Measurements from ENCODE around the gene TYRP1.
A peak's percentile ranks its signal among the peaks of the same experiment; 100 is the strongest.

The TYRP1 gene

DNA sequence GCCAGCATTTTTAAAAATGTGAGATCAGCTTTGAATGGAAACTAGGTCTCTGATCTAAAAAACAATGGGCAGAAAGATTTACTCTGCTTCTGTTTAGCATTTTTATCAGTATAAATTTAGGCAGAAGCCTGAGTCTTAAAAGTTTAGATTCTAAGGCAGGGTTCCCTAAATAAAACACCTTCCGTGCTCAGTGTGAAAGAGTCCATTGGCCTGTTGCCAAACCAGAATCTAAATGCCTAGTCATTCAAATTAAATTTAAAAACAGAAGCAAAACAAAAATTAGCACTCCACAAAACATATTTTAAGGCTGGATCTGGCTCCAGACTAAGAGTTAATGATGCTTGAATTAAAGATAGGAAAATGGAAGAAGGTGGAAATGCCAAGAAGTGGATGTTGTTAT, 4.5 kb downstream of the TYRP1 start:
- DNase-seq: no peak

DNA sequence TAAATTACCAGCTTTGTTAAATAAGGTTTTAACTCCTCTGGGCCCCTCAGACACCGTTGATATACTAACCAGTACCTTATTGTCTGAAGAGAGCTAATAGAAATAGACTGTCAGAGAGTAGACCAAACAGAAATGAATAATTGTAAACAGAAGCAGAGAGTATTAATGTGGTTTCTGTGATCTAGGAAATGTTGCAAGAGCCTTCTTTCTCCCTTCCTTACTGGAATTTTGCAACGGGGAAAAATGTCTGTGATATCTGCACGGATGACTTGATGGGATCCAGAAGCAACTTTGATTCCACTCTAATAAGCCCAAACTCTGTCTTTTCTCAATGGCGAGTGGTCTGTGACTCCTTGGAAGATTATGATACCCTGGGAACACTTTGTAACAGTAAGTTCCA, 5.1 kb downstream of the TYRP1 start:
- no peak for DNase-seq

DNA sequence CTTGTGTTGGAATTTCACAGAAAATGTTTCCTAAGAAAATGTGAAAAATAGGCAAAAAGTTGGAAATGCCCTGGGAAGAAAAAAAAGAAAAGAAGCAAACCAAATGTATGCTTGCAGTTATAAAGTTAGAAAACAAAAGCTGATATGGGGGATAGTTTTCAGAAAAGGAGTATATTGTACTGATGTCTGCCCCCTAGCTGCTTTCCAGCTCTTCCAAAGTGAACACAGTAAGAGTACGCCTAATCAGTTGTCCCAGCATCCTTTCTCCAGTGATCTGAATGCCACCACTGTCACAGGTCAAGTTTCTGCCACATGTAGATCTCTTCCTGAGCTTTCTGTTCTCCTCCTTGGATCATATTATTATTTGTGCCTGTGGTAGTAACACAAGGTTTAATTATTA, 5.8 kb downstream of the TYRP1 start:
- no peak for DNase-seq

DNA sequence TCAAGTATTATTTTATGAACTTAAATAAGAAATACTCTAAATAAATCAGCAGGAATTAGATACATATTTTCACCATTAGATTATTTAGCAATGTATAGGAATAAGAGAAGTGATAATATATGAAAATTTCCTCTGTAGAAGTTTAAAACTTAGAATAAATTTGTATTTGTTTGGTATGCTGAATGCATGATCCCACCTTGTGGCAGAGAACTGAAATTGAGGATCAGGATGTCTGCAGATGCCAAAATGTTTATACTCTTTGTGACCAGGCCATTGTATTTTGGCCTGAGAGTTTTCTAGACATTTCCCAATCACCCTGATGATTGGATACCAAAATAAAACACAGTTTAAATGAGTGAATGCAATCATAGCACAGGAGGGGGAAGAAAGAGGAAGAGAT, 6.3 kb downstream of the TYRP1 start:
- no peak for DNase-seq

DNA sequence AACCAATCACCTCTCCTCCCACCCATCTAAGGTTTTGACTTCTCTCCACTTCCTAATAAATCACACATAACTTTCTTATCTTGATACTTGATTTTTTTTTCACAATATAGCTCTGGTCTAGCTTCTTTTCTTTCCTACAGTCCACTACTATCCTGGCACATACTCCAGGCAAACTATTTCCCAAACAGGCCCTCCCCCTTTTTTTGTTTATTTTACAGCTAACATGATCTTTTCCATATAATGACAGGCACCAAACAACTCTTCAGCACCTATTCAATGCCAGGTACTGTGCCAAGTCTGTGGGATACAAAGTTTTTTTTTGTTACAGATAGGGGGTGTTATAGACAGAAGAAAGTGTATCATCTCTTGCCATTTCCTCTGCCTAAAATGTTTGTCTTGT, 7.9 kb downstream of the TYRP1 start:
- DNase-seq: no peak

DNA sequence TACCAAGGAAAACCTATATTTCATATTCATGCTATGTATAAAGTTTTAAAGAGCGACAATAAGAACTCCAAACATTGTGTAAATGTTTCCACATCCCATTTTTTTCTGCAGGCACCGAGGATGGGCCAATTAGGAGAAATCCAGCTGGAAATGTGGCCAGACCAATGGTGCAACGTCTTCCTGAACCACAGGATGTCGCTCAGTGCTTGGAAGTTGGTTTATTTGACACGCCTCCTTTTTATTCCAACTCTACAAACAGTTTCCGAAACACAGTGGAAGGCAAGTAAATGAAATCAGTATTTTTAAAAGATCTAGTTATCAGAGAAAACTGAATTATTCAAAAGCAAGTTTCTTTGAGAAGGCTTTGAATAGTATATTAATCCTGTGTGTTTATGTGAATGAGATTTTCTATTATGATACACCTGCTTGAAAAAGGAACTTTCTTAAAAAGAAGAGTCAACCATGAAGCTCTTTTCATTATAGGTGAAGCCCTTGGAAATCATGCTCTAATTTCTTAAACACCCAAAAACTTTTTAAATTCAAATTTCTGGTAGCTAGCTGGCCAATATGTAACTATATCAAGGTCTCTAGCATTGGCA, 9.1 kb downstream of the TYRP1 start:
- DNase-seq: peak; percentile 60

DNA sequence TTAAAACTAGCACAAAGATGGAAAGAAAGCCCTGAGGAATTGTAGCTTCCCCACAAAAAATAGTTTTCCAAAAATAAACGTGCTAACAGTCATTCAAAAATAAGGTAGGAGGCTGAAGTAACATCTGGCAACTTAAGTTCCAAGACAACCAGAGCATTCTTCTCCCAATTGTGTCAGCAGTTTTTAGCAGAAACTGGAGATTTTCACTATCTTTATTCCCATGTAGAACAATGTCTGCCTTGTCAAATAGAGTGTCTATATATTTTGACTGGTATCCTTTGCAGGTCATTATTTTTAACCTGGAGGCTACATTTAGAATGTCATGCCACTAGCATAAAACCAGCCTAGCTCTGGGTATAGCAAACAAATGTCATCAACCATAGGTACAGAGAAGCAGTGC, 10.8 kb downstream of the TYRP1 start:
- DNase-seq: no peak

DNA sequence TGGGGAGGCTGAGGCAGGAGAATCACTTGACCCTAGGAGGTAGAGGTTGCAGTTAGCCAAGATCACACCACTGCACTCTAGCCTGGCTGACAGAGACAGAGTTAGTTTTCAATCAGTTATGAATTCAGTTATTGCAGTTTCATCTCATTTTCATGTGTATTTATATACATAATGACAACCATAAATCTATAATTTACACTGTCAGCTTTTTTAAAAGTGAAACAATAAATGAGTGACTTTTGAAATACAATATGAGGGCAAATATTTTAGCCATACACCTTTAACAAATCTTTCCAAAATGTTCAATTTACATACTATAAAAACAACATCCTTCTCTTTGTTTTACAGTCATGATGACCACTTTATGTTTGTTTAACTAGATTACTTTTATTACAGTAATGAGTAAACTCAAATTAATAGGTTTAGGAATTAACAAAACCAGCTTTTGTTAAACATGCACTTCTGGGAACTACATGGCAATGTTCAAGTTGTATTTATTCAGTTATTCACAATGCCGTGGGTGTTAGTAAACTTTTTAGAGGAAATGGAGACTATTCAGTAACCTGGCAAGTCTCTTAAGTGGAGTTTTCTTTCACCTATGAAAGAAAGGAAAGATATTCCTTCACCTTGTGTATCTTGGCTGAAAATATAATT, 12.7 kb downstream of the TYRP1 start:
- DNase-seq: no peak

DNA sequence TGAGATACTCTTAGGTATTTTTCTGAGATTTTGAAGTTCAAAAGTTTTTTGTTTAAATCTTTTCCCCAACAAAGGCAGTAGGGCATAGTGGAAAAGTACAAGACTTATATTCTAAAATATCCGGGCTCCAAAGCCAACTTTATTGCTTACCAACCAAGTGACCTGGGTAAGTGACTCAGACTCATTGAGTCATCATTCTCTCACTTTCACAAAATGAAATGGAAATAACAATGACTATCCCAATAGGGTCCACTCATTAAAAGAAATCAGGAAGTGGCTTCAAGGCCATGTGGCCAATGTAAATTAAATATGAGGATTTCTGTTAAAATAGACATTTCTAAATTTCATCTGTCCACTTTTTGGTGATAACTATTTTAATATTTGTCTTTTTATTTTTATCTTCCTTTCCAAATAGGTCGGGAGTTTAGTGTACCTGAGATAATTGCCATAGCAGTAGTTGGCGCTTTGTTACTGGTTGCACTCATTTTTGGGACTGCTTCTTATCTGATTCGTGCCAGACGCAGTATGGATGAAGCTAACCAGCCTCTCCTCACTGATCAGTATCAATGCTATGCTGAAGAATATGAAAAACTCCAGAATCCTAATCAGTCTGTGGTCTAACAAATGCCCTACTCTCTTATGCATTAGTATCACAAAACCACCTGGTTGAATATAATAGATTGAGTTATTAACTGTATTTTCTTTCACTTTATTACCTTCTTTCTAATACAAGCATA, 15.5 kb downstream of the TYRP1 start:
- DNase-seq: peak; percentile 73

DNA sequence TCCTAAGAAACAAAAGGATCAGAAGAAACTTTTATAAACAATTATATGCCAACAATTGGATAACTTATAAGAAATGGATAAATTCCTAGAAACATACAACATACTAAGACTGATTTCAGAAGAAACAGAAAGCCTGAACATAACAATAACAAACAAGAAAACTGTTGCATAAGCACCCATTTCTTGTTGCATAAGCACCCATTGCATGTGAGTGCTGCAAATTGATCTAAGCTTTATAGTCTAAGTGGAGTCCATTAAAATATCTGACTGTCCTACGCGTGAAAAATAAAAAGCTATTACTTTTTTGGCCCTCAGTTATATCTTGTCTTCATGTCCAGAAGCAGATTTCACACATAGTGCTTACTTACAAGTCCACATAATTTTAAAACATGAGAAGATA, 19.3 kb downstream of the TYRP1 start:
- DNase-seq: no peak

DNA sequence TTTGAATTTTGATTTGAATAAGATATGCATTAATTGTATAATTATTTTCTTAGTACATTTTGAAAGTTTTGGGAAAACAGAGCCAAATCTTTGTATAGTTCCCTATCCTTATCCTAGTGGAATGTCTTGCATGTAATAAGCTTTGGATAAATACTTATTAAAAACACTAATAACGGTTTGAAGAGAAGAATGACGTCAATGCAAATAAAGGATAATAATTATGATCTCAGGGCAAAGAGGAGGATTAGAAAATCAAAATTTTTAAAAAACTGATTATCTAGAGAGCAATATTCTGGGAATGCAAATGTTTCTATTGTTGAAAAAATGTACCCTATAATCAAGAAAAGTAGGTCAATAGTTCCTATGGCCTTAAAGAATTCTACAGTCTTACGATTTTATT, 22.1 kb downstream of the TYRP1 start:
- no peak for DNase-seq

DNA sequence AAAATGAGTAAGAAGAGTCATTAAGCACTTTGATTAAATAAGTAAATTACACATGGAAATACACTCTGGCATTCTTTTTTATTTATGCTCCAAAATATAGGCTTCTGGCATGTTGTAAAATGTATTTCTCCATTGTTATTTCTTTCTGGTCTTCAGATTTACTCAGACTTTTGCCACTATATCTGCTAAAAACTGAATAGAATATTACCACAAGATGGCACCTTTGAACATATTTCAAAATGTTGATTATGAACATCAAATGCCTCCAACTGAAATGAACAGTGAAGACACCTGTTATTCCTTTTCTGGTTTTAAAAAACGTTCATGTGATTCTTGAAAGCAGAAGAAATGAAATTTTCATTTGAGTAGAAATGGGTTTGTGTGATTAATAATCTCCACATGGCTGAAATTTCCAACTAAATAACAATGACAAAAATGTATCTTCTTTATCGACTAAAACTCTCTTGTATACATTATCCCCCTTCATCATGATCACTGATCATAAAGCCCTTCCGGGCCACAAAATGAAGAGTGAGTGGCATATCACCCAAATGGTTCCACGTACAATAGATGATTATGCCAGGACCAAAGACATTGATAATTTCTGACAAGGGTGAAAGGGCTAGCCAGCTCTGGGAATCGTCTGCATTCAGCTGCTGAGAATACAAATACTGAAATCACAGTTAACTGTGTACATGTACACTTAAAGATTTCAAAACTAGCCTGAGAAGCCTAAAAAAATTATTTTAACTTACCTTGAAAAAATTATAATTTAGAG, 23.8 kb downstream of the TYRP1 start:
- no peak for DNase-seq

DNA sequence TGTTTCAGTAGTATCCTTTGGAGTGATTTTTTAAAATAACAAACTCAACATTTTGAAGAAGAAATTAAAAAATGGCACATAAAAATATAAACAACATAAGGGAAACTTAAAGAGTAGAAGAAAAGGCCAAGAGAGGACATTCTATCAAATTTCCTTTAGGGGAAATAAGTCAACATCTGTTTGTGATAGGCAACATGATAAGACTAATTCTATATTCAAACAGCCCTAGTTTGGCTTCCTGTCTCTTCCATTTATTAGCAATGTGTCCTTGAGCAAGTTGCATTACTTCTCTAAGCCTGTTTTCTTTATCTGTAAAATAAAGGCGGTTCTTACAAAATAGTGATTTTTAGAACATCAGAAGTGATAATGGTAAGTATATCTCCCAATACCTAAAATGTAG, 24.7 kb downstream of the TYRP1 start:
- no peak for DNase-seq

DNA sequence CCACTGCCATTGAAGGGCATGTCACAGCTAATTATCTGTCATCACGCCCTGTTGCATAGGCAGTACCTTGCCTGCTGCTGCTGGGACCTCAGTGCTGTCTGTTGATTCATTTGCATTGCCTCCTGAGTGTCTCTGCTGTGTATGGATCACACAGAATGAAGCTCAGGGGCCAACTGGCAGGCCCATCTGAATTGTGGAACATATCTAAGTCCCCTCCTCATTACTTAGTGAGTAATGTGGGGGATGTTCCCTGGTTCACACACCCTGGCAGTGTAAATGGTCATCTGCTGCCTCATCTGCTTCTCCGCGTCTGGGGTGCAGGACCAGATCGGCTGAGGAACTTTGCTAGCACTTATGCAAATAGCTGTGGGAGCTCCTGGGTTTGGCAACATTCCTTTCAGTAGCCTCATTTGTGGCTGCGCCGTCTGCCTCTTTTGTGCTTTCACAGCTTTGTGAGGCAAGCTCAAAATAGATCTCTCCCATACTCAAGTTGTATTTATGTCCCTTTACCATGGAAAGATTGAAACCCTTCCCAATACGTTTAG, 25.4 kb downstream of the TYRP1 start:
- peak; percentile 61 for DNase-seq

DNA sequence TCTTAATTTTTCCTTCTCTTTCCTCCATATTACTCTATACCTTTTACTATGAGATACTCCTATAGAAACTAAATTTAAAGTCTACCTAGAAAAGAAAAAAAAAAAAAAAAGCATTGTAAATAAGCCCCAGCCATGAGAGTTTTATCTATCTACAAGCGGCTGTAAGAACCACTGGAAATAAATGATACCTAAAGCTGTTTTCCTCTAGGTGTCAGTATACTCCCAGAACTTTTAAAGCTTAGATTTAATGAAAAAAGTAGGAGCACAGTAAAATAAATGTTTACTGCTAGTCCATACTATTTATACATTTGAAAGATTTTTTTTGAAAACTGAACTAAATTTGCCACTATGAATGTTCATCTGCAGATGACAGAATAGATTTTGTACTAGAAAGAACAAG, 26.2 kb downstream of the TYRP1 start:
- peak; percentile 40 for DNase-seq

DNA sequence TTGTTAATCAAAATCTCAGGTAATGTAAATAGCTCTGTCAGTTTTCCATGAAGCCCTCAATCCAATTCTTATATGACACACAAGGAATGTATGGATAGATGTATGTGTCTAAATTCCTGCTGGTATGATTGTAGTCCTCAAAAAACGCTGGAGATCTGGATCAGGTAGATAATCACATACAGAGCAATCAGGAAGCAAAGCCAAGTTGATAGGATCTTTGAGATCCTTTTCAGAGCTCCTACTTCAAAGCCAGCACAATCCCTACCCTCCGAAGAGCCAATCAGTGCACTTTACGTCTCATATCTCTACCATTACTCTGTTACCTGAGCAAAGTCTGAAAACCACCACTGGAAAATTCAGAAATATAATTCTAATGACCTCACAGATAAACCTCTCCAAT, 27.4 kb downstream of the TYRP1 start:
- DNase-seq: no peak

DNA sequence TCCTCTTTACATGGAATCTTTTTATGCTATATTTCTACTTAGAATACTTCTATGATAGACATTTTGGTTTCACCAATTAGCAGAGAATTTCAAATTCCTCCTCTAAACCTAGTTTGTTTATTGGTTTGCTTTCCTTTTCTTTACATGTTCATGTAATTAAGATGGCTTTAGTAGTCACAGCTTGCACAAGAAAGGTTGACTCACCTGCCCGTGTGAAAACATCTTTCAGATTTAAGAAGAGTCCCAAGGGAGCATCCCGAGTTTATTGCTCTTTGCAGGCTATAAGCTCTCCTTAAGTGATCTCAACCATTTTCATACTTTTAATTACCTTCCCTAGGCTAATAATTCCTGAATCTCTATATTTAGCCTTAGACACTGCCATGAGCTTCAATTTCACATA, 28.9 kb downstream of the TYRP1 start:
- DNase-seq: no peak

DNA sequence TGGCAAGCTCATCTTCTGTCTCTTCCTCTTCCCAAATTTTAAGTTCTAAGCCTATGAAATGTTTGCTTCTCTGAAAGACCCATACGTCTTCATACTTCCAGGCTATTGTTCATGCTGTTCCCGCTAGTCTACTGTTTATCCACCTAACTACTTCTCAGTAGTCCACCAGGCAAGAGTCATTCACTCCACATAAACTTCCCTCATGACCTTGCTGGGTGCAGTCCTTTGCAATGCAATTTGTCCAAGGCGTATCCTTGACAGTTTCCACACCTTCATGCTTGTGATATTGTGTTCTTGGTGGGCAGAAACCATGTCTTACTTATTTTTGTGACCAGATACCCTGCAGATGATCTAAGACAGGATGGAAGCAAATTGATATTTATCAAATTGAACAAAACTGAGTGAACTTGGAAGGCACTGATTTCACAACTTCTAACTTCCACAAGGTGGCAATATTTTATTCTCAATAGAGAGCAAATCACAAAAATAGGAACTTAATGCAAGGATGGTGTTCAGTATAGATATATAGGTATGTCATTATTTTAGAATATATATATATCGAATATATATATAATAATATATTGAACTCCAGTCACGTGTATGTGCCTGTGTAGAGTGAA, 30.3 kb downstream of the TYRP1 start:
- peak; percentile 26 for DNase-seq

DNA sequence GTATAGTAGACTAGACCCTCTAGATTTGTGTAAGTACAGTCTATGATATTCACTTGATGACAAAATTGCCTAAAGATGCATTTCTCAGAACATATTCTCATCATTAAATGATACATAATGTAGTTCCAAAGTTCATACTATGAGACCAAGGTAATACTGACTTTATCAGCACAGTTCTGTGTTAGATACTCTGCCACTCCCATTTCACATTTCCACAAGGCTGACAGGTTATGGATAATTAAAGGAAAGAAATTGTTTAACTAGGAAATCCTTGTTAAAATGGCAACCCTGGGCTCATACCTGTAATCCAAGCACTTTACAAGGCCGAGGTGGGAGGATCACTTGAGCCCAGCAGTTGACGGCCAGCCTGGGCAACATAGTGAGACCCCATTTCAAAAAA, 33.6 kb downstream of the TYRP1 start:
- DNase-seq: no peak

DNA sequence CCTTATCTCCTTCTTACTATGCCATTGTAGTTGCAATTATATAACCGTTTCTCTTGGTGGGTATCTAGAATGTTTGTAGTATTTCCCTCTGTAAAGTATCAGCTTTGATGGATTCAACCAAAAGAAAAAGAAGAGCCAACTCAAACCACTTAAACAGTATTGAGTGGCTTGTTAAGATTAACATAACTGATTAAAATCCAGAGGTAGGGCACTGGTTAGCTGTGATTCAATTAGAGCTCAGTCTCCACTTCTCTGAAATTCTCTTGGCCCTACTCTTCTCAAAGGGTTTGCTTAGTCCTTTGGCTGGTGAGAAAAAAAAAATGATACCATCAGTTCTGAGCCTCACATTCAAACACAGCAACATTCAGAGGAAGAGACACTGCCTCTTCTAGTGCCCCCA, 37.0 kb downstream of the TYRP1 start:
- DNase-seq: no peak

DNA sequence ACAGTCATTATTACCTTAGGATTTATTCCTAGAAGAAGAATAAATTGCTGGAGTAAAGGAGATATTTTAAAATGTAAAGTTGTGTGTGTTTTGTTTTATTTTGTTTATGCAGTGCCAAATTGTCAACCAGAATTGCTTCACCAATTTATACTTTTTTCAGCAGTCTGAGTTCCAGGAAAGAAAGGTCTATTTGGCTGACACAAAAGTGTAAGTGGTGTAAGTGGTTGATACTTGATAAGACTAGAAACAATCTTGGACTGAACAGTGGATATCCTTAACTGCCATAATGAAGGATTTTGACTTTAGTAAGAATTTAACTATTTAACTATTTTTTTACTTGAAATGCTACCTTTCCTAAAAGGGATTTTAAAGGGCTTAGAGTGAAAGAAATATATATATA, 37.7 kb downstream of the TYRP1 start:
- no peak for DNase-seq

DNA sequence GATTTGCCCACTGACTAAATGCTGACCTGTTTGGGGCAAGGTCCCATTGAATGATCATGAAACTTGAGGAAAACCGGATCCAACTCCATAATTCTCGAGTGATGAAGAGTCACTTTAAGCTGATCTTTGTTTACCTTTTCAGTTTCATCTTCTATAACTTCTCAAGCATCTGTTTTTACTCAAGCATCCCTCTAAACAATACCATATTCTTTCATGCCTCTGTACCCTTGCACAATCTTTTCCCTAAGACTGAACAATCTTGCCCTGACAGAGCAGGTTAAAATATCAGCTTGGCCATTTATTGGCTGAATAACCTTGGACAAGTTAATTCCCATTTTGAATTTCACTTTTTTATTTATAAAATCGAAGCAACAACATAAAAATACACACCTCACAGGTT, 39.8 kb downstream of the TYRP1 start:
- no peak for DNase-seq

DNA sequence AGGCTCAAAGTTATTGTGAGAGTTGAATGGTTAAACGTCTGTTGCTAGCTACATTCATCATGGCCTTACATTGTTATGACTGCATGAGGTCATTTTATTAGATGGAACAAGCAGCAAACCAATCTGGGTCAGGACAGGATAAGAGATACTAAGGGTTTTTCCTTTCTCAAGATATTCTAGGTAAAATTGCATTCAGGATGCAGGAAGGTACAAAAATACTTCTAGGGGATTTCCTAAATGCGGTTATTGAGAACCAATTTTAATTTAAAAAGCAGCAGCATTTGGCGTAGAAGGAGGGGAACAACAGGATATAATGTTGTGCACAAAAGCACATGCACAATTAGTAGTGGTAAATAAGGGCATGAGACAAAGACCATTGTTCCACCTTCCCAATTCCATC, 42.5 kb downstream of the TYRP1 start:
- no peak for DNase-seq

All from EL (cell line).